HUES6 (cell line): ENCODE results near the gene ZSWIM8.
A peak's percentile ranks its signal among the peaks of the same experiment; 100 is the strongest.

Experiments
- H3K27ac ChIP-seq: 2 replicates; pipeline ENCODE4 v1.7.0; 2013; ENCODE audit warnings: low read depth, mild to moderate bottlenecking, low read length, inconsistent platforms
- H3K27me3 ChIP-seq: 2 replicates; pipeline ENCODE4 v1.6.1; 2013; ENCODE audit warnings: low read length; ENCODE audit not compliant: control insufficient read depth, insufficient read depth
- H3K36me3 ChIP-seq: 2 replicates; pipeline ENCODE4 v1.6.1; 2013; ENCODE audit warnings: low read length; ENCODE audit not compliant: control insufficient read depth, insufficient read depth
- H3K4me1 ChIP-seq: 2 replicates; pipeline ENCODE4 v1.6.1; 2013; ENCODE audit warnings: low read length; ENCODE audit not compliant: control insufficient read depth, insufficient read depth
- H3K4me3 ChIP-seq: 2 replicates; pipeline ENCODE4 v1.5.1; 2013; ENCODE audit warnings: low read depth, low read length
- H3K9ac ChIP-seq: one replicate; pipeline ENCODE4 v1.6.1; 2013; ENCODE audit warnings: mild to moderate bottlenecking, low read length
- H3K9me3 ChIP-seq: 2 replicates; pipeline ENCODE4 v1.6.1; 2013; ENCODE audit warnings: low read depth, low read length; ENCODE audit not compliant: control insufficient read depth, insufficient read depth

The ZSWIM8 gene

DNA sequence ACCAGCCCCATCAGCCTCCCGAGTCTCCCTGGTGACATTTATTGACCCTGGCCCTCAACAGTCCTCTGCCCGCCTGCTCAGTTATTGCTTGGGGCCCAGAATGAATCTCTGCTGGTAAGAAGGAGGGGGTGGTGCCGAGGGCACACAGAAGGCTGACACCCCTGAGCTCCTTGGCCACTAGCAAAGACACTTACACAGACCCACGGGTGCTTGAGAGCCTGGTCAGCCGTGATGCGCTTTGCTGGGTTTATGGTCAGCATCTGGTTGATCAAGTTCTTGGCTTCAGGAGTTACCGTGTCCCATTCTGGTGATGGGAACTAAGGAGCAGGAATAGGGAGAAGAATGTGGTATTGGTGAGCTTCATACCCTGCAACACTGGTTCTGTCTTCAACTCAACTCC, 61.6 kb downstream of the ZSWIM8 start:
- H3K4me3 ChIP-seq, result no peak overlapping the region
- no peak overlapping the region for H3K9ac ChIP-seq
- peaks cover 57% of the 10 kb centered on the region for H3K36me3 ChIP-seq
- H3K27me3 ChIP-seq, result no peaks in the 10 kb centered on the region
- no peak overlapping the region for H3K27ac ChIP-seq
- H3K9me3 ChIP-seq, result no peaks in the 10 kb centered on the region
- H3K4me1 ChIP-seq, result peaks cover 5% of the 10 kb centered on the region; the same call in 1 of the 2 replicates

DNA sequence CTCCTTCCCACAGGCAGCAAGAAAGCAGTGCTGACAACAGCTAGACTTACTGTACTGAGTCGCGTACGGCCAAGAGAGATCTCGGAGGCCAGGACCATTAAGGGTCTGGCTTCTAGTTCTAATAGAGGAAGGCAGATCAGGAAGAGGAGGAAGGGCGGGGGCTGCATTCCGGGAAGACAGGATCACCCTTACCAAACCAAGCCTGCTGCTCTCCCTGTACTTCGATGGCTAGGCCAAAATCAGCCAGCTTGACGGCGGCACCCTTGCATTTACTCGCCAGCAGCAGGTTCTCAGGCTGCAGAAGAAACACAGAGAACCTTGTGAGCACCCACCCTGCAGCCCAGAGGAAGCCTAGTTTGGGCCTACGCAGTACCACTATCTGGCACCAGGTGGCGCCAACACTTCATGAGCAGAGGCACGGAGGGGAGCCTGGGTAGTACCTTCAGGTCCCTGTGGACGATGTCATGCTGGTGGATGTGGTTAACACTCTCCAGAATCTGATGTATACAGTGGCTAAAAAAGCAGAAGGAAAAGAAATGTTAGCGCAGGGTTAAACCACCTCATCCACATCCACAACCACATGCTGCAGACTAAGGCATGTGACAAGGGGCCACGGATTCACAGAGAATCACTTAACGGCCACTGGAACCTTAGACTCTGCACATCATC, 63.5 kb downstream of the ZSWIM8 start:
- Histone ChIP-seq H3K36me3 (peaks cover 59% of the 10 kb centered on the region), H3K4me1 (peaks cover 5% of the 10 kb centered on the region; the same call in 1 of the 2 replicates), H3K27me3 (no peaks in the 10 kb centered on the region), H3K9me3 (no peaks in the 10 kb centered on the region), H3K9ac (no peak overlapping the region), H3K27ac (no peak overlapping the region), H3K4me3 (no peak overlapping the region)

DNA sequence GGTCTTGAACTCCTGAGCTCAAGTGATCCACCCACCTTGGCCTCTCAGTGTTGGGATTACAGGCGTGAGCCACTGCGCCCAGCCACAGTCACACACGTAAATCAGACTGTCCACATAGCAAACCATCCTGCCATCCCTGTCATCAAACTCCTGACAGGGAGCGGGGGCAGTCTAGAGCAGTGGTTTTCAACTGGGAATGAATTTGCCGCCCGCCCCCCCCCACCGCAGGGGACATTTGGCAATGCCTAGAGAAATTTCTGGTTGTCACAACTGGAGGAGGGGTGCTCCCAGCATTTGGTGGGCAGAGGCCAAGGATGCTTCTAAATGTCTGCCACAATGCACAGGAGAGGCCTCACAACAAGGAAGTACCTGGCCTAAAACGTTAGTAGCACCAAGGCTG, 64.8 kb downstream of the ZSWIM8 start:
- H3K9ac ChIP-seq, result no peak overlapping the region
- H3K4me3 ChIP-seq, result no peak overlapping the region
- H3K36me3 ChIP-seq, result peaks cover 58% of the 10 kb centered on the region
- peaks cover 5% of the 10 kb centered on the region; the same call in 1 of the 2 replicates for H3K4me1 ChIP-seq
- no peaks in the 10 kb centered on the region for H3K27me3 ChIP-seq
- no peak overlapping the region for H3K27ac ChIP-seq
- no peaks in the 10 kb centered on the region for H3K9me3 ChIP-seq

DNA sequence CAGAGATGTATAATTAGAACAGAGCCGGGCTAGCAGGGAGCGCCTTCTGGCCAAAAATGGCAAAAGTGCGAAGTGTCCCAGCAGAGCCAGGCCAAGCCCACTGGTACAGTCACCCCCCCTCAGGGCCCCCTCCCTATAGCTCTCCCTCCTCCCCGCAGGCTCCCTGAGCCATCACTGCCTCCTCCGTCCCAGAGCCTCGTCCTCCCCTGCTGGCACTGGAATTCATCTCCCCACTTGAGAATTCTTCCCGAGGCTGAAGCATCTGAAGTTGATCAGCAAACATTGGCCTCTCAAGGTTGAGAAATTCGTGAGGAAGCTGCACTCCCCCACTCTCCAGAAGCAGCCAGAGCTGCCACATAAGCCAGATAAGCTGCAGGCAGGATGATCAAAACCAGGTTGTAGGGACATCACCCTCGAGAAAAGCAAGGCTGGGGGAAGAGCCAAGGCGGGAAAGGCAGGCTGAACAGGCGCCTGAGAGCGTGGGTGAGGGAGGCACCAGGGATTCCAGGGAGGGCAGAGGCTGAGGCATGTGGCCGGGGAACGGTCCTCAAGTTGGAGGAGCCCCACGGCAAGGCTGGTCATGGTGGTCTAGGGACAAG, 65.6 kb downstream of the ZSWIM8 start:
- H3K36me3 ChIP-seq, result peaks cover 58% of the 10 kb centered on the region
- H3K27ac ChIP-seq, result no peak overlapping the region; the same call in 1 of the 2 replicates

More for the DNA sequence above, 65.6 kb downstream of the ZSWIM8 start:
- Histone ChIP-seq H3K4me3 (no peak overlapping the region), H3K27me3 (no peaks in the 10 kb centered on the region), H3K9me3 (no peaks in the 10 kb centered on the region), H3K9ac (peak overlapping the region; percentile 22), H3K4me1 (peaks cover 5% of the 10 kb centered on the region; the same call in 1 of the 2 replicates)
